ENCODE results near the gene HEMK1.

- no peak for TF ChIP-seq EZH2 (IDR thresholded peaks at IDR 0.05; ENCODE audit: borderline replicate concordance, low read depth, low read length, severe bottlenecking)
- TF ChIP-seq CTCF (IDR thresholded peaks at IDR 0.05; ENCODE audit: extremely low read depth in 1 of 2, insufficient read depth in 1 of 2, low read depth in 1 of 2, low read length in 2 of 2): peak; percentile 82 to 92
- no peak for TF ChIP-seq POLR2A (IDR thresholded peaks at IDR 0.05; ENCODE audit: low read depth, low read length)
- TF ChIP-seq POLR2AphosphoS5 (IDR thresholded peaks at IDR 0.05; ENCODE audit: insufficient read depth, low read depth, low read length): no peak
- no peak for TF ChIP-seq GATA2 (IDR thresholded peaks at IDR 0.05; ENCODE audit: insufficient read depth, insufficient read length, low read depth, low read length)
- TF ChIP-seq JUN (IDR thresholded peaks at IDR 0.05; ENCODE audit: borderline replicate concordance, insufficient read depth, insufficient read length, low read depth): no peak
- no peak for TF ChIP-seq MAX (IDR thresholded peaks at IDR 0.05; ENCODE audit: insufficient read depth, insufficient read length)
- no peak for TF ChIP-seq MYC (IDR thresholded peaks at IDR 0.05; ENCODE audit: low read depth, low read length)
Measured at GRCh38 chr3:50572158-50572557, 2.8 kb downstream of the HEMK1 start.
